ENCODE measurements around the gene HMGCS2.

DNA sequence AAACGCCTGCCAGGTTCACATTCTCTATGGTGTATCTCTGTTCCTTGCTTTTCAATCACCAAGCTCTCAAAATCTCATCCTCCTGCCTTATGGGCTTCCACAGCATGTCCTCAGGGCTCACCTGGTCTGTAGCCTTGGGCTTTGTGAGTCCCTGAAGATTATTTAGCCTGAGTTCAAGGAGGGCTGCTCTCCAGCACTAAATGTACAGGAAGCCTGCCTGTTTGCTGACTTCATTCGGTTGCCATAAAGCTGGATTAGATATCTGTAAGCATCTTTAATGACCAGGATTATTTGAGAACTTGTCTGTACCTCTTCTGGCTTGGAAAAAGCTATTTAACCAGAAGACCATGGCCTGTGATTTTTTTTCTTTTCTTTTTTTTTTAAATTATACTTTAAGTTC is 49.5 kb upstream of the HMGCS2 start:
- TF ChIP-seq, protein P1, sequence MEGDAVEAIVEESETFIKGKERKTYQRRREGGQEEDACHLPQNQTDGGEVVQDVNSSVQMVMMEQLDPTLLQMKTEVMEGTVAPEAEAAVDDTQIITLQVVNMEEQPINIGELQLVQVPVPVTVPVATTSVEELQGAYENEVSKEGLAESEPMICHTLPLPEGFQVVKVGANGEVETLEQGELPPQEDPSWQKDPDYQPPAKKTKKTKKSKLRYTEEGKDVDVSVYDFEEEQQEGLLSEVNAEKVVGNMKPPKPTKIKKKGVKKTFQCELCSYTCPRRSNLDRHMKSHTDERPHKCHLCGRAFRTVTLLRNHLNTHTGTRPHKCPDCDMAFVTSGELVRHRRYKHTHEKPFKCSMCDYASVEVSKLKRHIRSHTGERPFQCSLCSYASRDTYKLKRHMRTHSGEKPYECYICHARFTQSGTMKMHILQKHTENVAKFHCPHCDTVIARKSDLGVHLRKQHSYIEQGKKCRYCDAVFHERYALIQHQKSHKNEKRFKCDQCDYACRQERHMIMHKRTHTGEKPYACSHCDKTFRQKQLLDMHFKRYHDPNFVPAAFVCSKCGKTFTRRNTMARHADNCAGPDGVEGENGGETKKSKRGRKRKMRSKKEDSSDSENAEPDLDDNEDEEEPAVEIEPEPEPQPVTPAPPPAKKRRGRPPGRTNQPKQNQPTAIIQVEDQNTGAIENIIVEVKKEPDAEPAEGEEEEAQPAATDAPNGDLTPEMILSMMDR (IDR thresholded peaks at IDR 0.05): no peak
- no peak for TF ChIP-seq POLR2A (IDR thresholded peaks at IDR 0.05; ENCODE audit: low read depth)
- TF ChIP-seq POLR2AphosphoS5 (IDR thresholded peaks at IDR 0.05): no peak
